Thyroid gland (tissue), 4 donors: ENCODE measurements around the gene NCAPH2. TPM values are rescaled to one million over a fixed set of nuclear protein-coding genes. Genes with fewer than 3 reads are reported as not detected.

ENCODE experiments used
- DNase-seq, 2 donors: peaks; one replicate each; pipeline ENCODE4 v3.0.0-alpha.2; 2019
- H3K27ac ChIP-seq, 3 donors: fragments of 200-600 bp; sonication (generic); 1 replicate in 2 of 3; 2 replicates in 1 of 3; pipeline ENCODE4 v1.5.1; 2016 to 2019; ENCODE audit warnings: mild to moderate bottlenecking in 1 of 3, moderate library complexity in 1 of 3
- H3K27me3 ChIP-seq: fragments of 200-600 bp; sonication (generic); one replicate; pipeline ENCODE4 v1.5.1; 2019
- H3K36me3 ChIP-seq, 2 donors: fragments of 200-600 bp; sonication (generic); one replicate each; pipeline ENCODE4 v1.5.1; 2016 to 2019
- H3K4me1 ChIP-seq, 2 donors: fragments of 200-600 bp; sonication (generic); one replicate each; pipeline ENCODE4 v1.5.1; 2017 to 2019
- H3K4me3 ChIP-seq, 3 donors: fragments of 200-600 bp; sonication (generic); replicated peaks in 1 of 3; 1 replicate in 2 of 3; 2 replicates in 1 of 3; pipeline ENCODE4 v1.5.1; 2016; ENCODE audit warnings: mild to moderate bottlenecking in 1 of 3
- H3K9me3 ChIP-seq: fragments of 200-600 bp; sonication (generic); one replicate; pipeline ENCODE4 v1.5.1; 2017
- POLR2A ChIP-seq, 2 donors: fragments of 450-650 bp; IDR thresholded peaks; one replicate each; pipeline ENCODE4 v1.6.1; 2017; ENCODE audit warnings: antibody characterized with exemption in 2 of 2, mild to moderate bottlenecking in 2 of 2, moderate library complexity in 1 of 2
- WGBS, 2 donors: methylation state at CpG; one replicate each; pipeline ENCODE4 v1.1.5; 2017; 5-methylcytosine and 5-hydroxymethylcytosine counted together
- intact Hi-C: fragments of 100-400 bp; cut with DNase I; formaldehyde crosslinking; loops from one replicate; pipeline ENCODE4 v1.15.1; 2023
- total RNA-seq, 4 donors: library from RNA; depleted of rRNA; stranded (reverse); fragments of >200 nt; gene quantifications; one replicate each; pipeline ENCODE4 v1.2.3, GENCODE V29; 2016
- TF ChIP-seq, protein P1 (sequence below), 6 experiments: fragments of 200-600 bp in 3 of 6; fragments of 450-650 bp in 3 of 6; sonication (generic) in 3 of 6; IDR thresholded peaks; one replicate each; pipeline ENCODE4 v1.5.1; 2016 to 2019; ENCODE audit warnings: antibody characterized with exemption in 6 of 6, mild to moderate bottlenecking in 2 of 6, inconsistent platforms in 1 of 6, moderate library complexity in 1 of 6

The NCAPH2 gene
- total RNA-seq, 4 donors from 2014 or later, result 39.6 to 47.5 (median 43.1) TPM

DNA sequence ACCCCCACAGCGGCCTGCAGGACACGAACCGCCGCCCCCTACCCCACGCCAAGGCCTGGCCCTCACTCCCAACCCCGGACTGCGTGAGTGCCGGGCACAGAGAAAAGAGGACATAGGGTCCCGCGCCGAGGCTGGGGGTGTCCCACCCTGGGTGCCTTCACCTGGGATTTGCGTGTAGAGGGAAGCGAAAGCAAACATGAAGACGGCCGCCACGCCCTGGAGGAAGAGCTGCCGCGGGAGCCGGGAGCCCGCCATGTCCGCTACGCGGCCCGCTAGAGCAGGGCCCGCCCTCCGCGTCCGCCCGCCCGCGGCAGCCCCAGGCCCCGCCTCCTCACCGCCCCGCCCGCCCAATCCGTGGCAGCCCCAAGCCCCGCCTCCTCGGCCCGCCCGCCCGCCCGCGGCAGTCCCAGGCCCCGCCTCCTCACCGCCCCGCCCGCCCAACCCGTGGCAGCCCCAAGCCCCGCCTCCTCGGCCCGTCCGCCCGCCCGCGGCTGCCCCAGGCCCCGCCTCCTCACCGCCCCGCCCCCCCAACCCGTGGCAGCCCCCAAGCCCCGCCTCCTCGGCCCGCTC lies 518 bp upstream of the NCAPH2 start, which contains the start of gene LMF2:
TSS of gene LMF2 (minus strand) at position 282 of the 570 bp plus-strand sequence. CDS start at position 255, 27 bp downstream.
- intact Hi-C loops, result loop anchor here (10.0 kb wide), 1 partner anchor 263 kb away; the partner anchor contains the start of gene TUBGCP6
- Histone ChIP-seq H3K36me3 (peaks cover 22 to 25% of the 10 kb centered on the region in 2 donors), H3K4me1 (peaks cover 9 to 16% of the 10 kb centered on the region in 2 donors), H3K27me3 (no peaks in the 10 kb centered on the region), H3K4me3 (peak within 1 kb of the TSS; percentile 87 to 98 (median 91)), H3K9me3 (no peaks in the 10 kb centered on the region), H3K27ac (peak within 1 kb of the TSS; percentile 65 to 92 (median 89))
- peak; percentile 87 to 89 for DNase-seq
- TF ChIP-seq POLR2A (IDR thresholded peaks at IDR 0.05), result peak in 1 of 2 donors; percentile 48
- TF ChIP-seq, protein P1, sequence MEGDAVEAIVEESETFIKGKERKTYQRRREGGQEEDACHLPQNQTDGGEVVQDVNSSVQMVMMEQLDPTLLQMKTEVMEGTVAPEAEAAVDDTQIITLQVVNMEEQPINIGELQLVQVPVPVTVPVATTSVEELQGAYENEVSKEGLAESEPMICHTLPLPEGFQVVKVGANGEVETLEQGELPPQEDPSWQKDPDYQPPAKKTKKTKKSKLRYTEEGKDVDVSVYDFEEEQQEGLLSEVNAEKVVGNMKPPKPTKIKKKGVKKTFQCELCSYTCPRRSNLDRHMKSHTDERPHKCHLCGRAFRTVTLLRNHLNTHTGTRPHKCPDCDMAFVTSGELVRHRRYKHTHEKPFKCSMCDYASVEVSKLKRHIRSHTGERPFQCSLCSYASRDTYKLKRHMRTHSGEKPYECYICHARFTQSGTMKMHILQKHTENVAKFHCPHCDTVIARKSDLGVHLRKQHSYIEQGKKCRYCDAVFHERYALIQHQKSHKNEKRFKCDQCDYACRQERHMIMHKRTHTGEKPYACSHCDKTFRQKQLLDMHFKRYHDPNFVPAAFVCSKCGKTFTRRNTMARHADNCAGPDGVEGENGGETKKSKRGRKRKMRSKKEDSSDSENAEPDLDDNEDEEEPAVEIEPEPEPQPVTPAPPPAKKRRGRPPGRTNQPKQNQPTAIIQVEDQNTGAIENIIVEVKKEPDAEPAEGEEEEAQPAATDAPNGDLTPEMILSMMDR (IDR thresholded peaks at IDR 0.05), result no peak
- 1% methylated on average over 11 of the region's 62 CpGs; no CpG with 5 or more reads in 1 of the 2 donors for WGBS, 2 donors

- TF ChIP-seq, protein P1 (IDR thresholded peaks at IDR 0.05), result no peak
- TF ChIP-seq POLR2A (IDR thresholded peaks at IDR 0.05), result no peak
- intact Hi-C loops, result loop anchor here (10.0 kb wide), 1 partner anchor 264 kb away; the partner anchor contains the start of gene TUBGCP6
- Histone ChIP-seq H3K27me3 (no peaks in the 10 kb centered on the region), H3K4me1 (peaks cover 9 to 16% of the 10 kb centered on the region in 2 donors), H3K9me3 (no peaks in the 10 kb centered on the region), H3K4me3 (peak overlapping the region in 1 of 3 donors; percentile 82), H3K36me3 (peaks cover 10 to 13% of the 10 kb centered on the region in 2 donors), H3K27ac (peak overlapping the region in 2 of 3 donors; percentile 89 to 92)
- DNase-seq, result no peak
- 11 to 14% methylated on average over 3 of the region's 3 CpGs for WGBS, 2 donors
Measured at GRCh38 chr22:50508897-50509296, 873 bp downstream of the NCAPH2 start.

GRCh38 chr22:50513175-50513574 lies 5.2 kb downstream of the NCAPH2 start:
- WGBS, 2 donors, result 93 to 98% methylated on average over 14 to 15 of the region's 15 CpGs
- peaks cover 8 to 13% of the 10 kb centered on the region in 2 donors for H3K36me3 ChIP-seq
- intact Hi-C loops, result no loop called here
- no peak for TF ChIP-seq POLR2A (IDR thresholded peaks at IDR 0.05)
- TF ChIP-seq, protein P1 (IDR thresholded peaks at IDR 0.05), result no peak
- H3K27me3 ChIP-seq, result no peaks in the 10 kb centered on the region
- peaks cover 0 to 6% of the 10 kb centered on the region in 2 donors for H3K4me1 ChIP-seq
- H3K4me3 ChIP-seq, result no peak overlapping the region
- no peaks in the 10 kb centered on the region for H3K9me3 ChIP-seq
- H3K27ac ChIP-seq, result no peak overlapping the region
- no peak for DNase-seq

DNA sequence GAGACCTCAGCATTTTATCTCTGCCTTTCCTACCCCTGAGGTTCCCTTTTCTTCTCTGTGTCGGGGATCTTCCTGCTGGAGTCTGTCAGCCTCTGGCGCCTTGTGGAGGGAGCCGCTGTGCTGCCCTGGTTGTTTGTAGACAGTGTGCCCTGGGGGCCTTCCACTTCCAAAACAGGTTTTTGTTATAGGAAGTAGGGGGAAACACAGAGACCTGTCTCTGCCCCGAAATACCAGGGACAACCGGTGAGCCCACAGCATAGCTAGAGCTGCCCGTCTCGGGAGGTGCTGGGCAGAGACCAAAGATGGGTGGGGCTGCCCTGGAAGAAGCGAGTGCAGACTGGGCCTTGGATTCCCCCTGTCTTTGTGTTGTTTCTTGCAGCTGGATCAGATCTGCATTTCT lies 8.0 kb downstream of the NCAPH2 start:
- no peak overlapping the region for H3K27ac ChIP-seq
- no peak overlapping the region for H3K4me3 ChIP-seq
- H3K4me1 ChIP-seq, result no peaks in the 10 kb centered on the region
- 87 to 89% methylated on average over 8 of the region's 8 CpGs for WGBS, 2 donors
- DNase-seq, result no peak
- intact Hi-C loops, result no loop called here
- no peaks in the 10 kb centered on the region for H3K27me3 ChIP-seq
- no peaks in the 10 kb centered on the region for H3K9me3 ChIP-seq
- no peak for TF ChIP-seq POLR2A (IDR thresholded peaks at IDR 0.05)
- TF ChIP-seq, protein P1 (IDR thresholded peaks at IDR 0.05), result no peak
- H3K36me3 ChIP-seq, result peaks cover 8 to 22% of the 10 kb centered on the region in 2 donors

DNA sequence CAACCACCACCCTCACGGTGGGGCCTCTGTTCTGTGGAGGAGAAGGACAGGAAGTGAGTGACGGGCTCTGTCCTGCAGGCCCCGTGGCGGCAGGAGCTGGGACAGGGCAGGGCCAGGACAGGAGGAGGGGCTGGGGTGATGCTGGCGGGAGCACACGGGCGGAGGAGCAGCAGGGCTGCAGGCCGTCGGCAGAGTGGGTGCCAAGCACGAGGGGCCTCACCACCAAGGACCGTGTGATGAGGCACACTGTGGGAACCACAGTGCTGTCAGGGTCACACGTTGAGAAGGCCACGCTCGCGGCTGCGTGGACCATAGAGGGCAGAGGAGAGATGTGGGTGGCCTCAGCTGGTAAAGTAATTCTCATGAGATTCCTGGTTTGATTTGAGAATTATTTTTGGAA lies 8.9 kb downstream of the NCAPH2 start:
- intact Hi-C loops, result no loop called here
- no peak overlapping the region for H3K4me3 ChIP-seq
- no peaks in the 10 kb centered on the region for H3K9me3 ChIP-seq
- TF ChIP-seq POLR2A (IDR thresholded peaks at IDR 0.05), result no peak
- TF ChIP-seq, protein P1 (IDR thresholded peaks at IDR 0.05), result no peak
- DNase-seq, result no peak
- no peaks in the 10 kb centered on the region for H3K27me3 ChIP-seq
- no peak overlapping the region for H3K27ac ChIP-seq
- no peaks in the 10 kb centered on the region for H3K4me1 ChIP-seq
- peaks cover 12 to 25% of the 10 kb centered on the region in 2 donors for H3K36me3 ChIP-seq
- WGBS, 2 donors, result 82 to 91% methylated on average over 10 to 16 of the region's 16 CpGs
